ENCODE measurements around the gene CAMK2D.
"Not testable (repeated sequence)": the region's sequence is repeated elsewhere in the genome, so short reads cannot be mapped to it uniquely, and the experiment has no call there.

The CAMK2D gene

DNA sequence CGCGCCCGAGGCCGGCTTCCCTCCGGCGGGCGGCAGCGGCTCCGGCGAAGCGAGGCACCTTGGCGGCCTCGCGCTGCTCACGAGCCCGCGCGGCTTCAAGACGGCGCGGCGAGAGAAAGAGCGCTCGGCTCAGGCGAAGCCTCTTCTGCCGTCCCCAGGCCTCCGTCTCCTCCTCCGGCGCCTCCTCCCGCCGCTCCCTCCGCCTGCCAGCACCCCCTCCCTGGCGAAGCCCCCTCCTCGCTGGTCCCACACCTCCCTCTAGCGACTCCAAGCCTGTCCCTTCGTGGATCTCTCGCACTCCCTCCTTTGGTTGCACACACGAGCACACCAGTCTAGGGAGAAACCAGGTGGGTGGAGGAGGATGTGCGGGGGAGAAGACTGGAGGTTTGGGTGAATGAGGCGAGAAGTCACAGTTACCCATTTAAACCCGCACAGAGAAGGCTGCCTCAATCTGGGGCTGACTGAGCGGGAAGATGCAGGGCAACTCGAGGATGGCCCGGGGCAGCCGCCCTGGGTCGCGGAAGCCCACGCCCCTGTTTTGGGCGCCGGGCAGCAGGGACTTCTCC, at the start of gene CAMK2D:
TSS of gene CAMK2D (minus strand) at position 119 of the 566 bp plus-strand sequence. CDS start 670 bp downstream, outside the sequence.
- DNase-seq: peak; percentile 41 to 94 (median 85)

DNA sequence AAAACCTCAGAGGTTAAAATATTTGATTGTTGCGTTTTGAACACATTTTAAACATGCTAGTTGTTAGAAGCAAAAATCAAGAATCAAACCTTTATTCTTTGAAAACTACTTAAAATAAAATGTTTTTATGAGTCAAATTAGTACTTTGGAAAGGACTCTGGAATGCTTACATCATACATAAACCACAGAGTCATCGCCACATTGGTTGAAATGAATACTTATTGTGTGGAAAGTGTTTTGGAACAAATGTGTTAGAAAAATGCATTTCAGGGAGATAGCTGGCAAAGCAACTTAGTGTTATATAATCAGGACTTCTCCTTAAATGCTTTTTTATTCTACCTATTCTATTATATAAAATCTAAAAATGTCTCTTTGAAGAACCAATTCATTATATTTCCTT, 49.4 kb upstream of the CAMK2D start:
- DNase-seq: no peak

DNA sequence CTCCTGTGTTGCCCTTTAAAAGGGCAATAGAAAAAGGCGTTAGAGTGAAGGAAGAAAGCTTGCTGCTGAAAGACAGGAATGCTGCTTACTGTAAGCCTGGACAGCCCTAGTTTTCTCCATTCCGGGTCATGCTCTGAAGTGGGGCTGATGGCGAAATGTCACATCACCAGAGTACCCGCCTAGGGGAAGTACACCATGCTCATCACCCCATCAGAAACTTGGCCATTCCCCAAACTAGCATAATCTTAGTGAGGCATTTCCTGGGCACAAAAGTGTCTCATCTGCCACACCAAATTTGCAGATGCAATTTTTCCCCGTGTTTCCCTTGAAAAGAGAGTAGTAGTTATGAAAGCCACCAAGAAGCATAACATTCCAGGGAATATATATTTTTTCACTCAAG, 47.8 kb upstream of the CAMK2D start:
- peak in 17 of 51 donors; percentile 0 to 32 (median 8) for DNase-seq

DNA sequence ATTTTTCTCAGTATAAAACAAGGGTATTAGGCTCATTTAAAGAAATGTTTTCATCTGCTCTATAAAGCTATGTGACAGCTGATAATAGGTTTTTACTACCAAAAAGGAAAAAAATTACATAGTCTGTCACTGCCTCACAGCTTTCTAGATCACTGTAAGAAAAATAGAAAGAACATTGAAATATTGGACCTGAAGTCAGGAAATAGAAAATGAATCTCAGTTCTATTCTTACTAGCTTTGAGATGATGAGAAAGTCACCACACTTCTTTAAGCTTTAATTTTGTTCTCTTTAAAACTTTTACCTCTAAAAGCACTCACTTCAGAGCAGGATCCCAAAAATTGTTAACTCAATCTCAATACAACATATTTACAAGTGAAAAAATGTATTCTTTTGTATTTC, 45.3 kb upstream of the CAMK2D start:
- no peak for DNase-seq

DNA sequence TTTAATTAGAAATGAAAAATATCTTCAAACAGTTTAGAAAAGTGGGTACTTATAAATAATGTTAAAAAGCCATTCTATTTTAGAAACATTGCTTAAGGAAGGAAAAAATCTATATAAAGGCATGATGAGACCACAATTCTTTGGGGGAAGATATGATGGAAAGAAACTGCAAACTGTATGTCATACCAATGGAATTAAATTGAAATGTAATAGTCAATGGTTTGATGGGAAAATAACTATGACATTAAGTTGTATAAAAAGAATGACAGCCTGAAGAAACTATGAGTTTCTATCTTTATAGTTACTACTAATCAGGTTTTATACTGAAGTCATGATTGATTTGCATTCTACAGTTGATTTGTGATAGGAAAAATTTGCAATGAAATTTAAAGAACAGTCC, 40.3 kb upstream of the CAMK2D start:
- DNase-seq: no peak

DNA sequence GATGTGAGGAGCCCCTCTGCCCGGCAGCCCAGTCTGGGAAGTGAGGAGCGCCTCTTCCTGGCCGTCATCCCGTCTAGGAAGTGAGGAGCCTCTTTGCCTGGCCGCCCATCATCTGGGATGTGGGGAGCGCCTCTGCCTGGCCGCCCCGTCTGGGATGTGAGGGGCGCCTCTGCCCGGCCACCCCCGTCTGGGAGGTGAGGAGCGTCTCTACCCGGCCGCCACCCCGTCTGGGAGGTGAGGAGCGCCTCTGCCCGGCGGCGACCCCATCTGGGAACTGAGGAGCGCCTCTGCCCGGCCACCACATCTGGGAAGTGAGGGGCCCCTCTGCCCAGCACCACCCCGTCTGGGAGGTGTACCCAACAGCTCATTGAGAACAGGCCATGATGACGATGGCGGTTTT, 34.8 kb upstream of the CAMK2D start:
- DNase-seq: not testable (repeated sequence)

DNA sequence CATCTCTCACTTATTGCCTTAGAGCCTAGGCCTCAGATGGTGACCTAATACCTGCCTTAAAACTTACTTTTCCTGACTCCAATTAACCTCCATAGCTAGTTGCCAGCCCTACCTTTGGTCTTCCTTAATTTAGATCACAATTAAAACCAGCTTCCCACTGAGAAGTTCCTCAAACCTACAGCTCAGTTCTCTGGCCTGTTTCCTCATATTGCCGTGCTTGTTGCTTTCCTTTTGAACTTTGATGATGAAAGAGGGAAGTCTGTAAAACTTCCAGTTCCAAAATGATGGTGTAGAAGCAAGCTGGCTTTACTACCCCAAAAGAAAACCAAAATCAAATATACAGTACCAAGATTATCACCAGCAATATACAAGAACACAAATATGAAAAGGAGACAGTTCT, 28.9 kb upstream of the CAMK2D start:
- DNase-seq: no peak

DNA sequence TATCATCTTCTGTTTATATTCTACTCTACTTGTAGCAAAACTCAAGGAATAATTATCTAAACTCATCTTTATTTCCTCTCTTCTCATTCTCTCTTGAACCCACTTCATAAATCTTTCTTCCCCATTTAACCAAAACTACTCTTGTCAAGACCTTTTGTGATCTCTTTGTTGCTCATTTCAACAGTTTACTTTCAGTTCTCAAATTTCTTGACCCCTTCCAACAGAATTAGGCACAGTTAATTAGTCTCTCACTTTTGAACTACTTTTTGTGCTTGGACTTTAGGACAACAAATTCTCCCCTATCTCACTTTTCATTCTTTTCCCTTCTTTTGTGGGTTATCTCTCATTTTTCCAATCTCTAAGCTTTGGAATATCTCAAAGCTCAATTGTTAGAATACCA, 27.4 kb upstream of the CAMK2D start:
- no peak for DNase-seq

DNA sequence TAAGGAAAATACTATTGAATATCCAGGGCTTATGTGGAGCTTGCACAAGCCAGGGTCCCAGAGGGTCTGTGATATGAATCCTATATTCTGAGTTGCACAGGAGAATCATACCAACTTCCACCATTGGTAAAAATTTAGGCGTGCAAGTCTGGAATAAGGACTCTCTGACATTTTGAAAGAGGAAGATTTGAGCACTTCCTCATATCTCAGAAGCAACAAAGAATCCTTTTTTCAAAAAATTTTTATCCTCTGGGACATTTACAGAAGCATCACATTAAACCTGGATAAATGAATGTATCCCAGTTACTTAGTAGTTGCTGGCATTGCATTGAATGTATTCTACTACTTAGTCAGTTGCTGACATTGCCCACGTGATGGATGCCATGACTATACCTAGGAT, 24.2 kb upstream of the CAMK2D start:
- no peak for DNase-seq

DNA sequence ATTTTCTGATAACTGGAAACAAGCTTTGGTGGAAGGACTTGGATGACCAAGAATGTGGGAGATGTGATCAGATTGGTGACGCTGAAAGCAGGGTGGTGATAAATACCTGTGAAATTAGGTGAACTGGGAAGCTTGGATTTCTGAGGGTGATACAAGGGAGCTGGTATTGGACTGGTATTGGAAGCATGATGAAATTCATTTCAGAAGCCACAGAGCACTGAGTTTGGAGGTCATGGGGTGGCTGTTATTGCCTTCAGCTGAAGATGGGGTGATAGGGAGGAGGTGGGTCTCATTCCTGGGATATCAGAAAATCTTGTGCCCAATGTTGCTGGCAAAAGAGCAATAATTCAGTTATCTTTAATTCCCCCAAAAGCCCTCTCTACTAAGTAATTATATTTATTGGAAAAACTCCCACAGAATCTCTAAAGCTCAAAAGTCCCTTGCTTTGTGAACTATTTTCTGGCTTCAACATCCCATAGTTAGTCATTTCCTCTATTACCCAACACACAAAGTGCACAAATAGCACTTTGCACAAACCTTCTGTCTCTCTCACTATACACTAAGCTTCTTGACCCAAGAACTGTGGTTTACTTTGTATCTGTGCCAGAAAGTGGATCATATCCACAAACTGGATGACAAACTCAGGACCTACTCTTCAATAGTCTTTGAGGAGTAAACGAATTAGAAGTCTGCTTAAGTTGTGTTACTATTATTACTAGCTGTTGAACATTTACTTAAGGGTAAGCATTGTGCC, 23.1 kb upstream of the CAMK2D start:
- DNase-seq: peak in 2 of 51 donors; percentile 7 to 8

DNA sequence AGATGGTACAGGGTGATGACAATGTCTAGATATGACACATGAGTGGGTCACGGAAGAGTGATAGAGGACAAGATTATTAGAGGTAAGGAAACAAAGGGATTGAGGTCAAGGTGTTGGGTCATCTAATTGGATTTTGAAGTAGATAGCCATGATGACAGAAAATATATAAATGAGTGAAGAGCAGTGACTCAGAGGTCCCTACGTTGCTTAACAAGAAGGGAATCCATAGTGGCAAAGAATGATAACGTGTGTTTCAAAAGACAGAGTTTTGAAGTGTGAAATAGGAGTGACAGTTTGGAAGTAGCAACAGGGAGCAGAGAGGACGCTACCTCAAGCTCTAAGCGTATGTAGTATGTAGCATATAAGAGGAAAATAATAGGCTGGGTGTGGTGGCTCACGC, 22.2 kb upstream of the CAMK2D start:
- DNase-seq: no peak

DNA sequence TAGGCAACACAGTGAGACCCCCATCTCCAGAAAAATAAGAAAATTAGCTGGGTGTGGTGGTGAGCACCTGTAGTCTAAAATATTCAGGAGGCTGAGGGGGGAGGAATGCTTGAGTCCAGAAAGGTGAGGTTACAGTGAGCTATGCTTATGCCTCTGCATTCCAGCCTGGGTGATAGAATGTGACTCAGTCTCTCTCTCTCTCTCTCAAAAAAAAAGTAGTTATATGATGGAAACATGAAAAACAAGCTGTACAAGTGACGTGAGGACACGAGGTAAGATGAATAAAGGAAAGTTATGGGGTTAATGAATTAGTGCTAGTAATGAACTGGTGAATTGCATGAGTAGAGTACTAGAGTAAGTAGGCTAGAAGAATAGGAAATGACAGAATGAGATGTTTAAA, 21.8 kb upstream of the CAMK2D start:
- DNase-seq: no peak

DNA sequence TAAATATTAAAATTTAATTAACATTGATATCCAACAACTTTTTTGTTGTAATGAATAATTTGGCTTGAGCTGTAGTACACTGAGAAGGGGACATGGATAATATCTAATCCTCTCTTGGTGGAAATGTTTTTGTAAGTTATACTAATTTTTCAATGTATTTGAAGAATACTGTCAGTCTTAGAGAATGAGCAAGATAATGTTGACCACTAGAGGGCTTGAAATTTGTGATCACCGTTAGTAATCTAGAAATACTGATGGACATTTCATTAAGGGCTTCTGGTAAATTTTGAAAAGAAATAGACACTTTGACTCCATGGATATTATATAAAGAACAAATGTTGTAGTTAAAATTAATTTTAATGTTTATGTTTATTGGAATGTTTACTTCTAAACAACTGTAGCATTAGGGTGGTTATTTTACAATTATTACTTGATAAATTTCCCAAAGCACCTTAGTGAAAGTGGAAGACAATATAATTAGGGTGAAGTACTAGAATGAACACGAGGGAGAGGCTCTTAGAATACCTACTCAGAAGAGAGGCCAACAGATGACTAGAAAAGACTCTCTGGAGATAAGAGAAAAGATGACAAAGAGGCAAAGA, 20.0 kb upstream of the CAMK2D start:
- DNase-seq: no peak

DNA sequence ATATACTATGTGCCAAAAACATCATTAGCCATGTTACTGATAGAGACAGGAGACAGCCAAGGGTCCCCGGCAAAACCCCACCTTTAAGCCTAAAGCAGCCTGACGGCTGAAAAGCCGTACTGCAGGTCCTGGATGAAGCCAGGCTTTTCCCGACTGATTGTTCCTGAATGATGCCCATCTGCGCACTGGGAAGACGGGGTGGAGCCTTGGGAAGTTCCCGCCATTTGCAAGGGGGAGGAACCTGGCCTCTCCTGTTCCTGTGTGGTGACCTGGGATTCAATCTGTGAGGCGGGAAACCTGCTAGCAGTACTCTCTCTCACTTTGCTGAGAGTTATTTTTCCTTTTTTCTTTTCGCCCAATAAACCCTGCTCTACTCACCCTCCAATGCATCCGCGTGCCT, 15.1 kb upstream of the CAMK2D start:
- DNase-seq: no peak

DNA sequence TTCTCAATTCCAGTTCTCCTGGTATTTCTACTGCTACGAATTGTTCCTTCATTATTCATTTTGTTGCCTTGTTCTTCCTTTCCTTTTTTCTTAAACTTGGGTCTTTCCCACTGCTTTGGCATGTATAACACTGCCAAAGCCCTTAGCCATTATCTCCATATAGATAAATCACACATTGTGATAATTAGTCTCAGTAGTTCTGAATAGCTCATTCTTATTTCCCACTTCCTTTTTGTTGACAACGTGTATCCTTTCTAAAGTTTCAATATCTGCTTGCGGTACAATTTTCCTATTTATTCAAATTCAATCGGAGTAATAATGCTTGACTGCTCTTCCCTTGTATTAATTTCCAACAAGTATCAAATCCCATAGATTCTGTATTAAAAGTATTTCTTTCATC, 14.5 kb upstream of the CAMK2D start:
- no peak for DNase-seq

DNA sequence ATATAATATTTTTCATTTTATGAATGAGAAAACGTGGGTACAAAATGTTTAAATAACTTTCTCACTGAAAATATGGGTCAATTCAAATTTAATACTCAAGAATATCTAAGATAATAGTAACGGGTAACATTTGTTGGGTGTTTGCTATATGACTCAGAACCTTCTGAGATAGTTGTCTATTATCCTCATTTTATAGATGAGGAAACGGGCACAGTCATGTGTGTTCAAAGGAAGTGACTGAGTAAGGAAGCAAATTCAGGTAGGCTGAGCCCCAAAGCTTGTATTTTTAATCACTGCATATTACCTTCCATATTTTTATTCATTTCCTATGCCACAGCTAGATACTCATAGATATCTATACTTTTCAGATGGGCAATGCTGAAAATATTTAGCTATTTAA, 12.2 kb upstream of the CAMK2D start:
- no peak for DNase-seq

DNA sequence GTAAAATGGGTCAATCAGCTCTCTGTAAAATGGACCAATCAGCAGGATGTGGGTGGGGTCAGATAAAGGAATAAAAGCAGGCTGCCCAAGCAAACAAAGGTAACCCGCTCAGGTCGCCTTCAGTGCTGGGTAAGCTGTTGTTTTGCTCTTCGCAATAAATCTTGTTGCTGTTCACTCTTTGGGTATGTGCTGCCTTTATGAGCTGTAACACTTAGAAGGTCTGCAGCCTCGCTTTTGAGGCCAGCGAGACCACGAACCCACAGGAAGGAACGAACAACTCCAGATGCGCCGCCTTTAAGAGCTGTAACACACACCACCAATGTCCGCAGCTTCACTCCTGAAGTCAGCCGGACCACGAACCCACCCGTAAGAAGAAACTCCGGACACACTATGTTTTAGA, 11.5 kb upstream of the CAMK2D start:
- no peak for DNase-seq

DNA sequence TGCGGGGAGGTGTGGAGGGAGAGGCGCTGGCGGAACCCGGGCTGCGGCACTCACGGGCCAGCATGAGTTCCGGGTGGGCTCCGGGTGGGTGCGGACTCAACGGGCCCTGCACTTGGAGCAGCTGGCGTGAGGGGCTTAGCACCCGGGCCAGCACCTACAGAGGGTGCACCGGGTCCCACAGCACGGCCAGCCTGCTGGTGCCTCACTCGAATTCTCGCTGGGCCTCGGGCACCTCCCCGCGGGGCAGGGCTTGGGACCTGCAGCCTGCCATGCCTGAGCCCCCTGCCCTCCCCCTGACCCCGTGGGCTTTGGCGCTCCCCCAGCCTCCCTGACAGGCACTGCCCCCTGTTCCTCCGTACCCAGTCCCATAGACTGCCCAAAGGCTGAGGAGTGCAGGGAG, 10.8 kb upstream of the CAMK2D start:
- DNase-seq: no peak

DNA sequence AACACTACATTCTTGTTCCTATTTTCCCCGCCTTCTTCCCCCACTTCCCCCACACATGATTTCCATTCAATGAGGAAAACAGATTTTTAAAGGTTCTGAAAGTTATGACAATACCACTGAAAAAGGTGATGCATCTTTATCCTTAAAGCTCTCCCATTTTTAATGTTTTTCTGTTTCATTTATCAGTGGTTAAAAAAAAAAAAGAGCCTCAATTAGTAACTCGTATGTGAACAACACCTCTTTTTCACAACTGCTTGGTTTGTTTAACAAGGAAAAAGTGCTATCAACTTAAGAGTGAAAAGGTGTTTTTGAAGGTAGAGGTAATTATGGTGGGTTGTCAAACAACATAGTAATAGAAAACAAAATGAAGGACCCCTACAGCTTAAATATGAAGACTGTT, 8.2 kb upstream of the CAMK2D start:
- no peak for DNase-seq

DNA sequence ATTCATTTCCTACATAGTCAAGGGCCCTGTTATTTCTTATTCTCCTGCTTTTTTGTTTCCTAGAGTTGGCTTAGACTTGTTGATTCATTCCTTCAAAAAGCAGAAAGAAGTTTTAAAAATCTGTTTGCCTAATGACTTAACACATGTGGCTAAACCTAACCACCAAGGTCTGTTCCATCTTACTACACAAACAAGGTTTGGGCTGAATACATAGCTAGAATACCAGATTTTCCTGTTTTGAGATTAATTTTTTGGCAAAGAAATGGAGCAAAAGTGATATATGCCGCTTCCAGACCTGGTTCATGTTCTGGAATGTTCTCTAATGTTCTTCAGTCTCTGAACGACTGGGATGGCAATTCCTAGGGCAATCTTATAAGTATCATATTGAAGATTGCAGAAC, 7.4 kb upstream of the CAMK2D start:
- no peak for DNase-seq

DNA sequence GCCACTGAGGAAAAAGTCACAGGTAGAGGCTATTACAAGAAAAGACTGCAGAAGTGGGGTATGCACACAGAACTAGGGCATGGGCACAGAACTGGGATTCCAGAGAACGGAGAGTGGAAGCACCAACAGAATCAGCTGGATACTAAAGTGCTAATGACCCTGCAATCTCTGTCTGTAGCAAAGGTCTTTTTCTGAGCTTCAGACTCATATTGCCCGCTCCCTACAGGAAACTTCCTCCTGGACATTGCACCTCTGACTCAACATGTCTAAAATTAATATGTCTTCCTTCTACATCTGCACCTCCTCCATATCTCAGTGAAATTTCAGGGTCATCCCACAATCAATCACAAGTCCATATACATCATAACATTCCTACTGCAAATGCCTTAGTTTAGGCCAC, 5.3 kb upstream of the CAMK2D start:
- DNase-seq: no peak

DNA sequence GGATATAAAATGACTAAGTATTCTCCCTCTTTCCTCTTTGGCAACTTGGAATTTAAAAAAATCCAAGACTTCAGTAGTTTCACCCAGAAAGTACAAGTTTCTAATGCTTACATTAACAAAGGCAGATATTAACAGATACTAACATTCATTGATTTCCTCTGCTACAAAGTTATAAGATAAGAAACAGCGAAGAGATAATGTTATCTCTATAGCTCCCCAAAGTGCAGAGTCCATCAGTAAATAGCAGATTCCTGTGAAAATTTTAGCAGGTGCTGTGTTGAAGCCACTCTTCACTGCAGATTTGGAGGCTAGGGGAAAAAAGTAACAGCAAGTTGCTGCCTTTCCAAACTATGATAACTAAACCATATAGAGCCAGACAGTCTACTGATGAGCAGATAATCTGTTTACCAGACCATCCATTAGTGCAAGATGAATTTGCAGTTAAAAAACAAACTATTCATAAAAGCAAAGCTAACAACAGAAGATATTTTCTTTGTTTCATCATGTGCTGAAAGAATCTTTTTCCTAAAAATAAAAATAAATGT, 3.3 kb upstream of the CAMK2D start:
- no peak for DNase-seq

DNA sequence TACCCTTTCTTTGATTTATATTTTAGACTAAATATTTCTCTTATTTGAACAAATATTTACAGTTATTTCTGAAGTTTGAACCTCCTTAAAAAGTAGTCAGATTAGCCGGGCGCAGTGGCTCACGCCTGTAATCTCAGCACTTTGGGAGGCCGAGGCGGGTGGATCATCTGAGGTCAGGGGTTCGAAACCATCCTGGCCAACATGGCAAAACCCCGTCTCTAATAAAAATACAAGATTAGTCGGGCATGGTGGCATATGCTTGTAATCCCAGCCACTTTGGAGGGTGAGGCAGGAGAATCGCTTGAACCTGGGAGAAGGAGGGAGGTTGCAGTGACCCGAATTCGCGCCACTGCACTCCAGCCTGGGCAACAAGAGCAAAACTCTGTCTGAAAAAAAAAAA, 2.4 kb upstream of the CAMK2D start:
- not testable (repeated sequence) for DNase-seq

Measured in hypothalamus (tissue), 51 donors.